Endothelial cell (in vitro differentiated cells): ENCODE results near the gene VWA8. TPM values are rescaled to one million over a fixed set of nuclear protein-coding genes. Genes with fewer than 3 reads are reported as not detected.

Source experiments
- DNase-seq: peaks from one replicate; pipeline ENCODE4 v3.0.0; 2021; ENCODE audit warnings: low spot score
- H3K27ac Mint-ChIP-seq: one replicate; pipeline ENCODE4 v1.8.0; 2021; ENCODE audit warnings: mixed read lengths, inconsistent platforms; ENCODE audit not compliant: unreplicated experiment
- H3K27me3 Mint-ChIP-seq: one replicate; pipeline ENCODE4 v1.8.0; 2021; ENCODE audit warnings: mild to moderate bottlenecking, moderate library complexity, mixed read lengths, inconsistent platforms; ENCODE audit not compliant: unreplicated experiment
- H3K36me3 Mint-ChIP-seq: one replicate; pipeline ENCODE4 v1.8.0; 2021; ENCODE audit warnings: mild to moderate bottlenecking, low read depth, mixed read lengths, inconsistent platforms; ENCODE audit not compliant: unreplicated experiment
- H3K4me1 Mint-ChIP-seq: one replicate; pipeline ENCODE4 v1.8.0; 2021; ENCODE audit warnings: mild to moderate bottlenecking, mixed read lengths, inconsistent platforms; ENCODE audit not compliant: unreplicated experiment
- H3K4me3 Mint-ChIP-seq: one replicate; pipeline ENCODE4 v1.8.0; 2021; ENCODE audit warnings: mild to moderate bottlenecking, mixed read lengths, inconsistent platforms; ENCODE audit not compliant: unreplicated experiment
- H3K9me3 Mint-ChIP-seq: one replicate; pipeline ENCODE4 v1.8.0; 2021; ENCODE audit warnings: mixed read lengths, inconsistent platforms; ENCODE audit not compliant: unreplicated experiment
- CTCF ChIP-seq: fragments of 200-600 bp; sonication (generic); IDR thresholded peaks from one replicate; pipeline ENCODE4 v1.5.0; 2021; ENCODE audit warnings: antibody characterized with exemption; ENCODE audit not compliant: unreplicated experiment
- microRNA-seq: library from miRNA; unstranded; fragments of <30 nt; microRNA quantifications from one replicate; pipeline ENCODE4, GENCODE V29; 2020; ENCODE audit not compliant: unreplicated experiment
- total RNA-seq: library from RNA; stranded (reverse); fragmentation: NEBNext Ultra II Directional; extraction: Animal tissue kit (Norgen Biotek cat#: 25700); gene quantifications from one replicate; pipeline ENCODE4 v1.2.1, GENCODE V29; 2021; ENCODE audit not compliant: unreplicated experiment

The VWA8 gene
- total RNA-seq, 1 donor from 2014 or later = 8.2 TPM

- Mint-ChIP-seq H3K4me1 (peaks cover 6% of the 10 kb centered on the region), H3K4me3 (no peak overlapping the region), H3K27ac (no peak overlapping the region), H3K27me3 (peaks cover 7% of the 10 kb centered on the region), H3K9me3 (no peaks in the 10 kb centered on the region), H3K36me3 (peaks cover 4% of the 10 kb centered on the region)
- no peak for TF ChIP-seq CTCF
- no peak for DNase-seq
Observed at GRCh38 chr13:41520660-41521630, 440.0 kb downstream of the VWA8 start.

GRCh38 chr13:41520016-41520659 lies 440.8 kb downstream of the VWA8 start:
- DNase-seq = no peak
- Mint-ChIP-seq H3K4me1 (peaks cover 6% of the 10 kb centered on the region), H3K36me3 (peaks cover 4% of the 10 kb centered on the region), H3K9me3 (no peaks in the 10 kb centered on the region), H3K27ac (no peak overlapping the region), H3K4me3 (no peak overlapping the region), H3K27me3 (peaks cover 7% of the 10 kb centered on the region)
- TF ChIP-seq CTCF = no peak

Small RNA genes within 50 kb of the gene (microRNA-seq; reads per million reads assigned to microRNA genes)
- gene MIR5006 = 0.70 reads per million, percentile 2 among the genes with 10 or more reads in this experiment

Other genes with a start within 250 kb of the VWA8 start
- 45.1 TPM for gene DGKH, start 87.5 kb upstream of the VWA8 start, total RNA-seq